GM23338 (cell line): ENCODE data around the gene CHMP5. TPM values are rescaled to one million over a fixed set of nuclear protein-coding genes. Genes with fewer than 3 reads are reported as not detected.

Experiments
- ATAC-seq: fragments of 200-7000 bp; cut with Tn5 transposase; 3 replicates; pipeline ENCODE4 v1.9.1; 2020
- DNase-seq: peaks from one replicate; pipeline ENCODE4 v3.0.0-alpha.2; 2015; ENCODE audit warnings: low spot score
- H2AFZ ChIP-seq: fragments of 200-600 bp; sonication (generic); 2 replicates; pipeline ENCODE4 v1.8.0; 2016; ENCODE audit warnings: antibody characterized with exemption, mild to moderate bottlenecking, moderate library complexity
- H3F3A ChIP-seq: fragments of 200-600 bp; sonication (generic); replicated peaks from 2 replicates; pipeline ENCODE4 v1.8.0; 2017; ENCODE audit warnings: antibody characterized with exemption, mixed run types, low read depth
- H3K27ac ChIP-seq: fragments of 200-600 bp; sonication (generic); 2 replicates; pipeline ENCODE4 v1.6.1; 2016; ENCODE audit warnings: low read depth
- H3K27me3 ChIP-seq: fragments of 200-600 bp; sonication (generic); 2 replicates; pipeline ENCODE4 v1.8.0; 2016; ENCODE audit warnings: mild to moderate bottlenecking, mixed run types, moderate library complexity; ENCODE audit not compliant: insufficient read depth
- H3K36me3 ChIP-seq: fragments of 200-600 bp; sonication (generic); 2 replicates; pipeline ENCODE4 v1.8.0; 2016; ENCODE audit warnings: mild to moderate bottlenecking; ENCODE audit not compliant: insufficient read depth
- H3K4me1 ChIP-seq: fragments of 200-600 bp; sonication (generic); 2 replicates; pipeline ENCODE4 v1.8.0; 2016; ENCODE audit warnings: mild to moderate bottlenecking, moderate library complexity; ENCODE audit not compliant: insufficient read depth
- H3K4me2 ChIP-seq: fragments of 200-600 bp; sonication (generic); 2 replicates; pipeline ENCODE4 v1.7.1; 2017; ENCODE audit warnings: mixed run types
- H3K4me3 ChIP-seq: fragments of 200-600 bp; sonication (generic); 2 replicates; pipeline ENCODE4 v1.6.1; 2016; ENCODE audit warnings: mixed run types
- H3K79me2 ChIP-seq: fragments of 200-600 bp; sonication (generic); replicated peaks from 2 replicates; pipeline ENCODE4 v1.8.0; 2017; ENCODE audit warnings: mild to moderate bottlenecking; ENCODE audit not compliant: insufficient read depth
- H3K9me2 ChIP-seq: fragments of 200-600 bp; sonication (generic); 2 replicates; pipeline ENCODE4 v1.8.0; 2017; ENCODE audit not compliant: insufficient read depth
- H4K20me1 ChIP-seq: fragments of 200-600 bp; sonication (generic); replicated peaks from 2 replicates; pipeline ENCODE4 v1.8.0; 2017; ENCODE audit warnings: mild to moderate bottlenecking; ENCODE audit not compliant: insufficient read depth
- H3K27ac Mint-ChIP-seq: 2 replicates; pipeline ENCODE4 v1.8.0; 2020; ENCODE audit warnings: inconsistent platforms, mild to moderate bottlenecking, moderate library complexity, mixed read lengths
- H3K27me3 Mint-ChIP-seq: 3 replicates; pipeline ENCODE4 v1.8.0; 2022; ENCODE audit warnings: low read depth, mild to moderate bottlenecking, moderate library complexity, mixed read lengths, inconsistent platforms; ENCODE audit not compliant: insufficient read depth, poor library complexity
- H3K36me3 Mint-ChIP-seq: 3 replicates; pipeline ENCODE4 v1.8.0; 2021; ENCODE audit warnings: low read depth, mild to moderate bottlenecking, inconsistent platforms, moderate library complexity, mixed read lengths
- H3K4me1 Mint-ChIP-seq: 3 replicates; pipeline ENCODE4 v1.8.0; 2020; ENCODE audit warnings: mild to moderate bottlenecking, inconsistent platforms, mixed read lengths
- H3K4me3 Mint-ChIP-seq: 3 replicates; pipeline ENCODE4 v1.8.0; 2021; ENCODE audit warnings: moderate library complexity, mild to moderate bottlenecking, inconsistent platforms, mixed read lengths
- H3K9me3 Mint-ChIP-seq: 3 replicates; pipeline ENCODE4 v1.8.0; 2020; ENCODE audit warnings: moderate library complexity, mild to moderate bottlenecking, inconsistent platforms, mixed read lengths
- CREB1 ChIP-seq: fragments of 250-450 bp; sonication (Bioruptor Pico); IDR thresholded peaks from 2 replicates; pipeline ENCODE4 v1.5.0; 2020; ENCODE audit warnings: low read depth, mild to moderate bottlenecking, moderate library complexity
- EZH2 ChIP-seq: fragments of 200-600 bp; sonication (generic); IDR thresholded peaks from one replicate; pipeline ENCODE4 v1.8.0; 2017; ENCODE audit warnings: antibody characterized with exemption, mild to moderate bottlenecking, low read depth; ENCODE audit not compliant: unreplicated experiment
- EZH2phosphoT487 ChIP-seq: fragments of 200-600 bp; sonication (generic); IDR thresholded peaks from one replicate; pipeline ENCODE4 v1.8.1; 2018; ENCODE audit warnings: antibody characterized with exemption; ENCODE audit not compliant: unreplicated experiment
- JUNB ChIP-seq: IDR thresholded peaks from one replicate; pipeline ENCODE4 v1.6.1; 2016; ENCODE audit warnings: antibody characterized with exemption; ENCODE audit not compliant: unreplicated experiment
- NANOG ChIP-seq: IDR thresholded peaks from 2 replicates; pipeline ENCODE4 v1.6.1; 2016; ENCODE audit warnings: antibody characterized with exemption, borderline replicate concordance
- POLR2AphosphoS5 ChIP-seq: IDR thresholded peaks from 2 replicates; pipeline ENCODE4 v1.6.1; 2016; ENCODE audit warnings: antibody characterized with exemption, low read depth
- STAT1 ChIP-seq: IDR thresholded peaks from one replicate; pipeline ENCODE4 v1.6.1; 2016; ENCODE audit warnings: antibody characterized with exemption; ENCODE audit not compliant: unreplicated experiment
- ZNF114 ChIP-seq: fragments of 250-450 bp; sonication (Bioruptor Pico); IDR thresholded peaks from 2 replicates; pipeline ENCODE4 v1.5.0; 2020; ENCODE audit warnings: mild to moderate bottlenecking, moderate library complexity
- ZNF331 ChIP-seq: fragments of 250-450 bp; sonication (Bioruptor Pico); IDR thresholded peaks from 2 replicates; pipeline ENCODE4 v1.5.0; 2020; ENCODE audit warnings: low read depth, mild to moderate bottlenecking, moderate library complexity
- ZNF462 ChIP-seq: fragments of 250-450 bp; sonication (Bioruptor Pico); IDR thresholded peaks from 2 replicates; pipeline ENCODE4 v1.5.0; 2020; ENCODE audit warnings: mild to moderate bottlenecking, moderate library complexity
- polyA plus RNA-seq: library from polyadenylated mRNA; unstranded; fragments of >200 nt; fragmentation: Nextera tagmentation; extraction: Ambion mirVana; gene quantifications from 2 replicates; pipeline ENCODE4 v1.2.1, GENCODE V29; 2016
- total RNA-seq: library from RNA; depleted of rRNA; stranded (reverse); fragments of >200 nt; shearing (Covaris generic); gene quantifications from 2 replicates; pipeline ENCODE4 v1.2.3, GENCODE V29; 2014
- TF ChIP-seq, protein P1 (sequence below): IDR thresholded peaks from one replicate; pipeline ENCODE4 v1.6.1; 2018; ENCODE audit warnings: antibody characterized with exemption; ENCODE audit not compliant: unreplicated experiment
- TF ChIP-seq, protein P2 (sequence below), 2 experiments: fragments of 200-600 bp in 1 of 2; sonication (generic) in 1 of 2; conservative IDR thresholded peaks; 2 replicates each; pipeline versions ENCODE4 v1.5.1 to v1.6.1; 2016 to 2017; ENCODE audit warnings: antibody characterized with exemption in 2 of 2, low read depth in 2 of 2, mild to moderate bottlenecking in 2 of 2, moderate library complexity in 1 of 2
- TF ChIP-seq, protein P3 (sequence below): IDR thresholded peaks from 2 replicates; pipeline ENCODE4 v1.6.1; 2016; ENCODE audit warnings: antibody characterized with exemption

Gene CHMP5
- total and polyA plus RNA-seq, 2 experiments from 2014 or later, result 30.9 to 77.8 TPM

- no peaks in the 10 kb centered on the region for H4K20me1 ChIP-seq
- no peak overlapping the region for H2AFZ ChIP-seq
- peaks cover 10% of the 10 kb centered on the region for H3K27me3 Mint-ChIP-seq
- H3K27ac Mint-ChIP-seq, result no peak overlapping the region
- H3K27ac ChIP-seq, result no peak overlapping the region
- no peaks in the 10 kb centered on the region for H3K4me1 Mint-ChIP-seq
- ATAC-seq (no peak), DNase-seq (no peak)
- TF ChIP-seq ZNF114 (CRISPR knock-in tag) (no peak), ZNF331 (CRISPR knock-in tag) (no peak), NANOG (no peak), STAT1 (no peak), CREB1 (CRISPR knock-in tag) (no peak), POLR2AphosphoS5 (no peak), EZH2 (no peak), EZH2phosphoT487 (no peak), JUNB (no peak), ZNF462 (CRISPR knock-in tag) (no peak)
- TF ChIP-seq, protein P1, sequence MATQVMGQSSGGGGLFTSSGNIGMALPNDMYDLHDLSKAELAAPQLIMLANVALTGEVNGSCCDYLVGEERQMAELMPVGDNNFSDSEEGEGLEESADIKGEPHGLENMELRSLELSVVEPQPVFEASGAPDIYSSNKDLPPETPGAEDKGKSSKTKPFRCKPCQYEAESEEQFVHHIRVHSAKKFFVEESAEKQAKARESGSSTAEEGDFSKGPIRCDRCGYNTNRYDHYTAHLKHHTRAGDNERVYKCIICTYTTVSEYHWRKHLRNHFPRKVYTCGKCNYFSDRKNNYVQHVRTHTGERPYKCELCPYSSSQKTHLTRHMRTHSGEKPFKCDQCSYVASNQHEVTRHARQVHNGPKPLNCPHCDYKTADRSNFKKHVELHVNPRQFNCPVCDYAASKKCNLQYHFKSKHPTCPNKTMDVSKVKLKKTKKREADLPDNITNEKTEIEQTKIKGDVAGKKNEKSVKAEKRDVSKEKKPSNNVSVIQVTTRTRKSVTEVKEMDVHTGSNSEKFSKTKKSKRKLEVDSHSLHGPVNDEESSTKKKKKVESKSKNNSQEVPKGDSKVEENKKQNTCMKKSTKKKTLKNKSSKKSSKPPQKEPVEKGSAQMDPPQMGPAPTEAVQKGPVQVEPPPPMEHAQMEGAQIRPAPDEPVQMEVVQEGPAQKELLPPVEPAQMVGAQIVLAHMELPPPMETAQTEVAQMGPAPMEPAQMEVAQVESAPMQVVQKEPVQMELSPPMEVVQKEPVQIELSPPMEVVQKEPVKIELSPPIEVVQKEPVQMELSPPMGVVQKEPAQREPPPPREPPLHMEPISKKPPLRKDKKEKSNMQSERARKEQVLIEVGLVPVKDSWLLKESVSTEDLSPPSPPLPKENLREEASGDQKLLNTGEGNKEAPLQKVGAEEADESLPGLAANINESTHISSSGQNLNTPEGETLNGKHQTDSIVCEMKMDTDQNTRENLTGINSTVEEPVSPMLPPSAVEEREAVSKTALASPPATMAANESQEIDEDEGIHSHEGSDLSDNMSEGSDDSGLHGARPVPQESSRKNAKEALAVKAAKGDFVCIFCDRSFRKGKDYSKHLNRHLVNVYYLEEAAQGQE, result no peak
- TF ChIP-seq, protein P2, sequence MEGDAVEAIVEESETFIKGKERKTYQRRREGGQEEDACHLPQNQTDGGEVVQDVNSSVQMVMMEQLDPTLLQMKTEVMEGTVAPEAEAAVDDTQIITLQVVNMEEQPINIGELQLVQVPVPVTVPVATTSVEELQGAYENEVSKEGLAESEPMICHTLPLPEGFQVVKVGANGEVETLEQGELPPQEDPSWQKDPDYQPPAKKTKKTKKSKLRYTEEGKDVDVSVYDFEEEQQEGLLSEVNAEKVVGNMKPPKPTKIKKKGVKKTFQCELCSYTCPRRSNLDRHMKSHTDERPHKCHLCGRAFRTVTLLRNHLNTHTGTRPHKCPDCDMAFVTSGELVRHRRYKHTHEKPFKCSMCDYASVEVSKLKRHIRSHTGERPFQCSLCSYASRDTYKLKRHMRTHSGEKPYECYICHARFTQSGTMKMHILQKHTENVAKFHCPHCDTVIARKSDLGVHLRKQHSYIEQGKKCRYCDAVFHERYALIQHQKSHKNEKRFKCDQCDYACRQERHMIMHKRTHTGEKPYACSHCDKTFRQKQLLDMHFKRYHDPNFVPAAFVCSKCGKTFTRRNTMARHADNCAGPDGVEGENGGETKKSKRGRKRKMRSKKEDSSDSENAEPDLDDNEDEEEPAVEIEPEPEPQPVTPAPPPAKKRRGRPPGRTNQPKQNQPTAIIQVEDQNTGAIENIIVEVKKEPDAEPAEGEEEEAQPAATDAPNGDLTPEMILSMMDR (conservative IDR thresholded peaks at IDR 0.05; ENCODE audit: low read depth in 2 of 2), result no peak
- TF ChIP-seq, protein P3, sequence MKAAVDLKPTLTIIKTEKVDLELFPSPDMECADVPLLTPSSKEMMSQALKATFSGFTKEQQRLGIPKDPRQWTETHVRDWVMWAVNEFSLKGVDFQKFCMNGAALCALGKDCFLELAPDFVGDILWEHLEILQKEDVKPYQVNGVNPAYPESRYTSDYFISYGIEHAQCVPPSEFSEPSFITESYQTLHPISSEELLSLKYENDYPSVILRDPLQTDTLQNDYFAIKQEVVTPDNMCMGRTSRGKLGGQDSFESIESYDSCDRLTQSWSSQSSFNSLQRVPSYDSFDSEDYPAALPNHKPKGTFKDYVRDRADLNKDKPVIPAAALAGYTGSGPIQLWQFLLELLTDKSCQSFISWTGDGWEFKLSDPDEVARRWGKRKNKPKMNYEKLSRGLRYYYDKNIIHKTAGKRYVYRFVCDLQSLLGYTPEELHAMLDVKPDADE, result no peak
- H3K36me3 ChIP-seq, result no peaks in the 10 kb centered on the region
- H3K4me3 Mint-ChIP-seq, result no peak overlapping the region
- H3K4me3 ChIP-seq, result no peak overlapping the region
- H3K27me3 ChIP-seq, result no peaks in the 10 kb centered on the region
- H3K36me3 Mint-ChIP-seq, result no peaks in the 10 kb centered on the region
- H3K9me2 ChIP-seq, result no peaks in the 10 kb centered on the region
- no peaks in the 10 kb centered on the region for H3F3A ChIP-seq
- H3K79me2 ChIP-seq, result no peaks in the 10 kb centered on the region
- H3K4me1 ChIP-seq, result no peaks in the 10 kb centered on the region
- H3K9me3 Mint-ChIP-seq, result no peaks in the 10 kb centered on the region; the same call in 2 of the 3 replicates
- H3K4me2 ChIP-seq, result no peak overlapping the region
Observed at GRCh38 chr9:33234511-33235467, 30.1 kb upstream of the CHMP5 start.
